OCI-M2 (cell line): ENCODE measurements around the gene CACUL1.
A peak's percentile ranks its signal among the peaks of the same experiment; 100 is the strongest.
"Not testable (repeated sequence)": the region's sequence is repeated elsewhere in the genome, so short reads cannot be mapped to it uniquely, and the experiment has no call there.

Experiments
- DNase-seq: peaks from one replicate; lab custom pipeline; 2025; ENCODE audit not compliant: unreplicated experiment; lab: John Stamatoyannopoulos, UW

CACUL1 gene

GRCh38 chr10:118754556-118755423 lies at the start of gene CACUL1:
TSS of gene CACUL1 (minus strand) at chr10:118754970. CDS start at chr10:118754762, 208 bp downstream.
- peak; percentile 81 for DNase-seq

DNA sequence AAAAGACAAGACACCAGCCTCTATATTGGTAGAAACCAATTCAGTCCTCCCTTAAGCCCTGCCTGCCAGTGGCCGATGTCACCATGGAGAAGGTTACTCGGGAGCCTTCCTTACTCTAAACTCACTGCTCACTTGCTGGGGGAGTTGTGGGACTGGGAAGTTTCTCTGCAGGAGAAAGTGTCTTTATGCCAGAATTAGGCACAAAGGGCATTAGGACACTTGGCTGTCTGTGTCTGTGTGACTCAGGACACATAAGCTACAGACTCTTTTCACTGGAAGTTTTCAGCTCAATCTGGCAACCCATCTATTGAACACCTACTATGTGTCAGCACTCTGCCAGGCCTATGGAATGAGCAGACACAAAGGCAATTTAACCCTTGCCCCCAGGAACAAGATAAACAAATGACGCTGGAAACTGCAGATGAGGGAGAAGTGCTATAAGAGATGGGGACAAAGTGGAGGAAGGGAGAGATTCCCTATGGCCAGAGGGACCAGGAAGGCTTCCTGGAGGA lies 49.5 kb upstream of the CACUL1 start:
- DNase-seq, result no peak

GRCh38 chr10:118802126-118802793 lies 47.5 kb upstream of the CACUL1 start:
- DNase-seq, result no peak

- DNase-seq, result no peak
These were observed 46.1 kb upstream of the CACUL1 start for GRCh38 chr10:118800920-118801319.

GRCh38 chr10:118799777-118800176 lies 45.0 kb upstream of the CACUL1 start:
- DNase-seq, result no peak

DNA sequence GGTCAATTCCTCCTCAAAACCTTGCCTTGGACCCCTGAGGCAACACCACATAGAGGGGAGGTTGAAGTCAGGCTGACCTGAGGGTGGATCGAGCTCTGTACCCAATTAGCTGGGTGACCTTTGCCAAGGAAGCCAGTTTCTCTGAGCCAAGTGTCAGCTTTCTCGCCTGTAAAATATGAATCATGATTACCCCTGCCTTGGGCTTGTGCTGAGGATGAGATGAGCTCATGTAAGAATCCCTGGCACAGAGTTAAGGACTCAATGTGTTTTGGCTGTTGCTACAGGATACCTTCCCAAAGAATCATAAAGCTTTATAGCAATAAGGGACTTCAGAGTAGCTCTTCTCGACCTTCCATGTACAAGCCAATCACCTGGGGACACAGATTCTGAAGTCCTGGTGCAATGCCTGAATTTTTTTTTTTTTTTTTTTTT lies 43.5 kb upstream of the CACUL1 start:
- no peak for DNase-seq

- not testable (repeated sequence) for DNase-seq
These were observed 40.2 kb upstream of the CACUL1 start for GRCh38 chr10:118794971-118795370.

GRCh38 chr10:118793545-118793944 lies 38.8 kb upstream of the CACUL1 start:
- no peak for DNase-seq

- DNase-seq, result no peak
These were observed 37.8 kb upstream of the CACUL1 start for GRCh38 chr10:118792526-118792925.

DNA sequence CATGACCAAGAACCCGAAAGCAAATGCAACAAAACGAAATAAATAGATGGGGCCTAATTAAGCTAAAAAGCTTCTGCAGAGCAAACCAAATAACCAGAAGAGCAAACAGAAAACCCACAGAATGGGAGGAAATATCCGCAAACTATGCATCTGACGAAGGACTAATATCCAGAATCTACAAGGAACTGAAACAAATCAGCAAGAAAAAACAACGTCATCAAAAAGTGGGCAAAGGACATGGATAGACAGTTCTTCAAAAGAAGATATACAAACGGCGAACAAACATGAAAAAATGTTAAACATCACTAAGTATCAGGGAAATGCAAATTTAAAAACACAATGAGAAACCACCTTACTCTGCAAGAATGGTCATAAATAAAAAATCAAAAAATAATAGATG lies 35.3 kb upstream of the CACUL1 start:
- no peak for DNase-seq

DNA sequence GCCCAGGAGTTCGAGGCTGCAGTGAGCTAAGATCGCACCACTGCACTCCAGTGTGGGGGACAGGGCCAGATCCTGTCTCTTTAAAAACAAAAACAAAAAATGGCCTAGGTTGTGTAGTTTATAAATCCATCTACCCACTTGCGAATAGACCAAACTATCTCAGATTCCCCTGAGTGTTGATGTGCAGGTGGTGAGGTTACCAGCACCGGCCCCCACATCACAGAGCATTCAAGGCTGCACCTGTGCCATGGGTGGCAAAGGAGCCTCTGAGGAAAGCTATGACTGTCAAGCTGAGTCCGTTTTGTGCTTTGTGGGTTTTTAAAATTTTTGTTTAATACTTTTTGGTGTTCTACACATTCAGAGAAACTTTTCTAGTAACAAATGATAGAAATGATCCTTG lies 30.8 kb upstream of the CACUL1 start:
- DNase-seq, result no peak

- DNase-seq, result no peak
These were observed 29.2 kb upstream of the CACUL1 start for GRCh38 chr10:118783776-118784545.

DNA sequence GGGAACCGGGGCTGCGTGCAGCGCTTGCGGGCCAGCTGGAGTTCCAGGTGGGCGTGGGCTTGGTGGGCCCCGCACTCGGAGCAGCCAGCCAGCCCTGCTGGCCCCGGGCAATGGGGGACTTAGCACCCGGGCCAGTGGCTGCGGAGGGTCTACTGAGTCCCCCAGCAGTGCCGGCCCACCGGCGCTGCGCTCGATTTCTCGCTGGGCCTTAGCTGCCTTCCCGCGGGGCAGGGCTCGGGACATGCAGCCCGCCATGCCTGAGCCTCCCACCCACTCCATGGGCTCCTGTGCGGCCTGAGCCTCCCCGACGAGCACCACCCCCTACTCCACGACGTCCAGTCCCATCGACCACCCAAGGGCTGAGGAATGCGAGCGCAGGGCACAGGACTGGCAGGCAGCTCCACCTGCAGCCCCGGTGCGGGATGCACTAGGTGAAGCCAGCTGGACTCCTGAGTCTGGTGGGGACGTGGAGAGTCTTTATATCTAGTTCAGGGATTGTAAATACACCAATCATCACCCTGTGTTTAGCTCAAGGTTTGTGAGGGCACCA lies 28.2 kb upstream of the CACUL1 start:
- not testable (repeated sequence) for DNase-seq

- DNase-seq, result no peak
These were observed 26.8 kb upstream of the CACUL1 start for GRCh38 chr10:118781541-118781940.

DNA sequence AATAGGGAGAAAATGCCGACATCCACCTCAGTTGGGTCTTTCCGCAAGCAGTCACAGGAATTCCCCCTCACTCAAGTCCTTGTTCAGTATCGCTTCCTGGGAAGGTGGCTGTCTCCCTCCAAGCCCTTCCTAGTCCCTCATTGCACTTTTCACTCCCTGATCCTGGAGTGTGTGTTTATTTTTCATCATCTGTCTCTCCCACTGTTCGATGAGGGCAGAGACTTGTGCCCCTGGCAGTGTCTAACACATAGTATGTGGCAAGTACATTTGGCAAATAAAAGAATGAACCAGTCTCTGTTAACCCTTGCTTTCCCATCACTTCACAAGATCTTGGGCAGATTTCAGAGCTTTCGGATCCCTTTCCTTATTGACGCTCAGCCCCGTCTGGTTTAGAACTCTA lies 24.0 kb upstream of the CACUL1 start:
- no peak for DNase-seq

GRCh38 chr10:118776960-118777359 lies 22.2 kb upstream of the CACUL1 start:
- DNase-seq, result no peak

- no peak for DNase-seq
These were observed 21.3 kb upstream of the CACUL1 start for GRCh38 chr10:118776033-118776432.

GRCh38 chr10:118775478-118775877 lies 20.7 kb upstream of the CACUL1 start:
- DNase-seq, result no peak

- no peak for DNase-seq
These were observed 18.3 kb upstream of the CACUL1 start for GRCh38 chr10:118773041-118773440.

DNA sequence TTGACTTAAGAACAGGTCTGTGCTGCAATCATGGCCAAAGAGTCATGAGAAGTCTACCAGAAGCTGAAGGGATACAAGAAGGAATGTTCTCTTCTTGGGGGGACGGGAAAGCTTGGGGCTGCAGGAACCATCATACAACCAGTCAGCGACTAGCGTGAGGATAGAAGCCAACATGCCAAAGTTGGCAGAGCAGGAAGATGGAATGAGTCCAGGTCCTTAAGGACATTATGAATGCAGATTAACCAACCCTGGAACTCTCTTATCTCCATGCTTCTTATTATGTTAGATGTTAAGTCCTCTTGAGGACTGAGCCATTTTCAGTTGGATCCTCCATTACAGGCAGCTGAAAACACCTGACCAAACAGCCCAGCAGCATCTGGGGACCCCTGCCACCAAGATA lies 17.2 kb upstream of the CACUL1 start:
- DNase-seq, result no peak
